A172 (cell line): ENCODE data around the gene NCMAP. TPM values are rescaled to one million over a fixed set of nuclear protein-coding genes. Genes with fewer than 3 reads are reported as not detected.
"Not testable (repeated sequence)": the region's sequence is repeated elsewhere in the genome, so short reads cannot be mapped to it uniquely, and the experiment has no call there.

ENCODE experiments used
- DNase-seq: peaks from one replicate; pipeline ENCODE4 v3.0.0-alpha.2; 2015; ENCODE audit warnings: low spot score
- total RNA-seq: library from RNA; depleted of rRNA; stranded (reverse); fragments of >200 nt; shearing (Covaris generic); gene quantifications from 2 replicates; pipeline ENCODE4 v1.2.3, GENCODE V29; 2014

Gene NCMAP
- total RNA-seq, 1 experiment from 2014 or later = not detected

DNA sequence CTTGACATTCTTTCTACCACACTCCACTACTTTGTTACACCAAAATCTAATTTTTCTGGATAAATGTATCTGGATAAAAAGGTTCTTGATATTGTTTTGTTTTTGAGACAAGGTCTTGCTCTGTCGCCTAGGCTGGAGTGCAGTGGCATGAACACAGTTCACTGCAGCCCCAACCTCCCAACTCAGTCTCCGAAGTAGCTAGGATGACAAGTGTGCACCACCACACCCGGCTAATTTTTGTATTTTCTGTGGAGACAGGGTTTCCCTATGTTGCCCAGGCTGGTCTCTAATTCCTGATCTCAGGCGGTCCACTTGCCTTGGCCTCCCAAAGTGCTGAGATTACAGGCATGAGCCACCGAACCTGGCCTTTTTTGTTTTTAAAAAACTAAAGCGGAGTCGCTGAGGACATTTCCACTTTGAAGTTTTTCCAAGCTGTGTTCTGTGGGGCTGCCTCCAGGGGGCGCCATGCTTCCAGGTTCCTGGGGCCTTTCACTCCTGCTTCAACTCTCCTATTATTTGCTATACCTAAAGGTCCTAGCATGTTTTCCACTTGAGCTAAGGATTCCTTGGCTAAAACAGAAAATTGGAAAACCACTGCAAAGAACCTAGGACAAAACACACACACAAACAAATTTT is 14.1 kb upstream of the NCMAP start:
- no peak for DNase-seq

DNA sequence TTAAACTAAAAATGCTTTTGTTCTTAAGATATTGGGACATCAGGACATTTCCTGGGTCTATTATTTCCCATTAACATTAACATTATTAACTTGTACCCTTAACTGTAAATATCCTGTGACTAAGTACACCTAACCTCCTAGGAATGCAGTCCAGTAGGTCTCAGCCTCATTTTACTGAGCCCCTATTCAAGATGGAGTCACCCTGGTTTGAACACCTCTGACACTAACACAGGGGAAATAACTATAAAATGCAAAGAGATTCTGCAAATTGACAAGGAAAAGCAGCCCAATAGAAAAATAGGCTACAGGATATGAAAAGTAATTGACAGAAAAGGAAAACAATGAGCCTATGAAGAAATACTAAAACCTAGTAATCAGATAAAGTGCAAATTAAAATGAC is 11.6 kb upstream of the NCMAP start:
- DNase-seq = no peak

DNA sequence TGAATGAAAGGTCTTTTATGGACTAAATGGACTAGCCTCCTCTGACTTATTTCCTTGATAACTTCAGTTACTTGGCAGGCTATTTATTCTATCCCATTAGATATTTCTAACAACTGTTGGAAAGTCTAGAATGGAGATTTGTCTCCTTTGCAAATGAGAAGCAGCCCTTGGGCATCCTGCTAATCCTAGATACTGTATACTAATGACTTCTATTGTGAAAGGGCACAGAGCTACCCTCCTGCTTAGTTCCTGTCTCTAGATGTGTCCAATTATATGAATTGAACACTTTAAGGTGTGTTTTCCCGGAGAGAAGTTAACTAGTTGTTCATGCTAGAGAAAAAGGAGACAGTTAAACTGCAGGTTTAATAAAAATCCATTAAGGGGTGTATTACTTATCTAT is 10.2 kb upstream of the NCMAP start:
- no peak for DNase-seq

DNA sequence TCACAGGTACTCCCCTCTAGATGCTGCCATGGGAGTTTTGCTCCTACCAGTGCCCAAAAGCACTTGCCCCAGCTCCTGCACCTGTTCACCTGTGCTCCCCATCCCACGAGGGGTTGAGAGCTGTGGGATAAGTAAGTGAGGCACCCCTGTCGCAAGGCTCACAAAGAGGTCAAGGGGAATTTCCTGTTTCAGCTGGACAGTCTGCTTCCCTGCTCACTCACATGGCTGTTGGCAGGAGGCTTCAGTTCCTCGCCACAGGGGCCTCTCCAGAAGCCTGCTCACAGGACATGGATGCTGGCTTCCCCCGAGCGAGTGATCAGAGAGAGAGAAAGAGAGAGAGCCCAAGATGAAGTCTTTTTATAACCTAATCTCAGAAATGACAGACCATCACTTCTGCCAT is 8.7 kb upstream of the NCMAP start:
- no peak for DNase-seq

GRCh38 chr1:24548070-24548469 is 7.8 kb upstream of the NCMAP start:
- no peak for DNase-seq

GRCh38 chr1:24549210-24549609 is 6.7 kb upstream of the NCMAP start:
- DNase-seq = not testable (repeated sequence)

- DNase-seq = no peak
Measured at GRCh38 chr1:24551290-24551959, 4.5 kb upstream of the NCMAP start.

DNA sequence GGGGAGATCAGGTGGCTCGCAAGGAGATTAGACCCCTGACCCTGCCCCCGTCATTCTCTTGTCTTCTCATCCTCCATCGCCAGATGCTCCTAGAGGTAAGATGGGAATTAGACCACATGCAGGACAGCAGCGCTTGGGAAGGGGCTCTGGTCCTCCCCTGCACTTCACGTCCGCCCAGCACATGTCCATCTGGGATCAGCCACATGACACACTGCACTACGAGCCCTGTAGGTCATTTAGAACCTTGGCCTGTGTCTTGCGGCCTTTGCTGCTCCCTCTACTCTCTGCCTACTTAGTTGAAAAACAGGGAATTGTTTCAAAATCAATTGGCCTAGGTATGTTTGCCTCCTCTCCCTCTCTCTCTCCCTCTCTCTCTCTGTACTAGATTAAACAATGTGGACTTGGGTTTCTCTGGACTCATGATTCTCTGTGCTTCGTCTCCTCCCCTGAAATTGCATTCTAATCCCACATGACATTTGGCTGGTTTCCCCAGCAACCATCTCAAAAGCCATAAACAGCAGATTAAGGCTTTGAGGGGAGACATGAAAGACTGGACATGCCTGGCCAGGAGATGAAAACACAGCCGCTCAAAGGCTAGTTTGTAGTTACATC is 3.8 kb upstream of the NCMAP start:
- no peak for DNase-seq

GRCh38 chr1:24553931-24554330 is 2.0 kb upstream of the NCMAP start:
- DNase-seq = no peak

- no peak for DNase-seq
Measured at GRCh38 chr1:24554714-24555113, 1.2 kb upstream of the NCMAP start.

GRCh38 chr1:24556414-24556795 is 518 bp downstream of the NCMAP start:
- no peak for DNase-seq

DNA sequence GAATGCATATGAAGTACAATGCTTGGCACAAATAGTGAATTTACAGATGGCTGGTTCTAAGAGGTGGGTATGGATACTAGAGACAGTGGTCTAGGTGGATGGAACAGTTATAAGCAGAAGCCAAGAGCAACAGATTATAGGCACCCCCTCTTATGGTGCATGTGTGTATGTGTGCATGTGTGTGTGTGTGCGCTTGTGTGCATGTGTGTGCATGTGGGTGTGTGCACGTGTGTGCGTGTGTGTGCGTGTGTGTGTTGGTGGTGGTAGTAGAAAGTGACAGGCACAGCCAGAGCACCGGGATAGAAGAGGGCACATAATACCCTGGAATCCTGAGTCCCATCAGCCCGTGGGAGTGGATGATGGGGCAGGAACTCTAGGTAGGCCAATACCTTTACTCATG is 1.3 kb downstream of the NCMAP start:
- no peak for DNase-seq

- DNase-seq = no peak
Measured at GRCh38 chr1:24557711-24558131, 1.8 kb downstream of the NCMAP start.

DNA sequence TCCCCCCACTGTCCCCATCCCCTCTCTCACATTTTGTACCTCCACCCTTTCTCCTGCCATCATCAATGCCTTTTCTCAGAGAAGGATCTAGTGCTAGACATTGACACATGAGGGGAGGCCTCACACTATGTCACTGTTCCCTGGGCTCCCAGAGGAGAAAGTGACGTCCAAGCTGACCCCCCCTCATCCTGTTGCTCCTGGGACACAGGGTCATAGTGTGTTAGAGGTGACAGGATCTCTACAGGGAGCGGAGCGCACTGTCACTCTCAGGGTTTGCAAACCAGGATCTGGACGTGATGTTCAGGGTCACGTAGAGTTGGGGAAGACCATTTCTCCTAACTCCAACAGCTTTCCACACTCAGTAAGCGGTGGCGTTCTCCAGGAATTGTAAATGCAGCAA is 2.6 kb downstream of the NCMAP start:
- DNase-seq = no peak

- DNase-seq = peak; percentile 89
Measured at GRCh38 chr1:24558902-24559791, 3.3 kb downstream of the NCMAP start.

- DNase-seq = no peak
Measured at GRCh38 chr1:24560361-24560760, 4.5 kb downstream of the NCMAP start.

- DNase-seq = peak; percentile 2
Measured at GRCh38 chr1:24562625-24563024, 6.7 kb downstream of the NCMAP start.

GRCh38 chr1:24564695-24565094 is 8.8 kb downstream of the NCMAP start:
- DNase-seq = no peak

DNA sequence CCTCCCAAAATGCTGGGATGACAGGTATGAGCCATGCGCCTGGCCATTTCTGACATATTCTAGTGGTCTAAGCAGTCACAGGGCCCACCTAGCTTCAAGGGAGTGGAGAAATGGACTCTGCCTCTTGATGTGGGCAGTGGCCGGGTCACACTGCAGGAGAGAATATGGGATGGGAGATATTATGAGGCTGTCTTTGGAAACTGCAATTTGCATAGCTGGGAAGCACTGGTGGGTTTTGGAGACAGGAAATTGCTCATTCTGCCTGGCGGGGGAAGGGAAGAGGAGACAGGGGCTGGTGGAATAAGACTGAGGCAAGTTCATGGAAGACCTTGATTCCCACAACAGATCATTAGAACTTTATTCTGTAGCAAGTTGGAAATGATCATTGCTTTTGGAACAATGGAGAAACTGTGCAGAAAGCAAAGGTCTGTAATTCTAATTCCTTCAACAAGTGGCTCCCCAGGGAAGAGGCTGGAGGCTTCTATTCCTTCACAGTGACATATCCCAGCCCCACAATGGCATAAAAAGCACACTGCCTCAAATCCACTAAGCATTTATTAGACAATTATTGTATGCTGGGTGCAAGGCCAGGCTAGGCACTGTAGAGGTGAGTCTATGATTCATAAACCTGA is 10.5 kb downstream of the NCMAP start:
- DNase-seq = peak; percentile 11

- no peak for DNase-seq
Measured at GRCh38 chr1:24567792-24568388, 12.0 kb downstream of the NCMAP start.

DNA sequence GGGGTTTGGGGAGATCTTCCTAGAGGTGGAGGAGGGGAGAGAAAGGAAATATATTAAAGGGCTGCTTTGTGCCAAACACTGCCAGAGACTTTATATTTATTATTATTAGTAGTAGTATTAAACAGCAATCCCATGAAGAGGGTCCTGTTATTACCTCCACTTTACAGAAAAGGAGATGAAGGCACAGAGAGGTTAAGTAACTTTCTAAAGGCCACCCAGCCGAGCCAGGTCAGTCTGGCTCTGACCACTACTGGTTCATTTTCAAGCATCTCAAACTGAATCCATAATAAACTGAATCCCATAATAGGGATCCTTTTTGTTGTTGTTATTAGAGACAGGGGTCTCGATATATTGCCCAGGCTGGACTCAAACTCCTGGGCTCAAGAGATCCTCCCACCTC is 12.6 kb downstream of the NCMAP start:
- no peak for DNase-seq
